Measurements from ENCODE around the gene ATP2B1.

- TF ChIP-seq CTCF (IDR thresholded peaks at IDR 0.05) (no peak), POLR2A (IDR thresholded peaks at IDR 0.05) (no peak), EP300 (IDR thresholded peaks at IDR 0.05) (no peak)
Measured at GRCh38 chr12:89567691-89568239, 140.9 kb downstream of the ATP2B1 start.

Measured in suprapubic skin (tissue), 3 donors.